AG20443 (cell line): ENCODE measurements around the gene GRIN1.
A peak's percentile ranks its signal among the peaks of the same experiment; 100 is the strongest.

Experiments
- DNase-seq: peaks from one replicate; pipeline ENCODE4 v3.0.0; 2012; ENCODE audit warnings: low spot score, mixed read lengths

Gene GRIN1

DNA sequence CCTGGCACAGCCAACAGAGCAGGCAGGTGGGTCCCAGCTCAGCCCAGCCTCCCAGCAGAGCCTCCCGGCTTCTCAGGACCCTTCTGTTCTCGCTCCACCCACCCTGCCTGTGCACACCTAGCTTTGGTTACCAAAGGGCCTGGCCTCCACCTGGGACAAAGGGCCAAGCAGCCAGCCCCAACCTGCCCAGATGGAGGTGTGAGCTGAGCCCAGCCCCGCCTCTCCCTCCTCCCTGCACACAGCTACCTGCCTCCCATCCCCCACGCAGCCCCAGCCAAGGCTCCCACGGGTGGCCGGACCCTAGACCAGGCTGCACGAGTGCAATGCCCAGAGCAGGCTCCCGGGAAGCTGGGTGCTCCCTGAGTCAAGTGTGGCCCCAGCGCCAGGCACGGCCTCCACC lies 56.0 kb downstream of the GRIN1 start:
- no peak for DNase-seq

DNA sequence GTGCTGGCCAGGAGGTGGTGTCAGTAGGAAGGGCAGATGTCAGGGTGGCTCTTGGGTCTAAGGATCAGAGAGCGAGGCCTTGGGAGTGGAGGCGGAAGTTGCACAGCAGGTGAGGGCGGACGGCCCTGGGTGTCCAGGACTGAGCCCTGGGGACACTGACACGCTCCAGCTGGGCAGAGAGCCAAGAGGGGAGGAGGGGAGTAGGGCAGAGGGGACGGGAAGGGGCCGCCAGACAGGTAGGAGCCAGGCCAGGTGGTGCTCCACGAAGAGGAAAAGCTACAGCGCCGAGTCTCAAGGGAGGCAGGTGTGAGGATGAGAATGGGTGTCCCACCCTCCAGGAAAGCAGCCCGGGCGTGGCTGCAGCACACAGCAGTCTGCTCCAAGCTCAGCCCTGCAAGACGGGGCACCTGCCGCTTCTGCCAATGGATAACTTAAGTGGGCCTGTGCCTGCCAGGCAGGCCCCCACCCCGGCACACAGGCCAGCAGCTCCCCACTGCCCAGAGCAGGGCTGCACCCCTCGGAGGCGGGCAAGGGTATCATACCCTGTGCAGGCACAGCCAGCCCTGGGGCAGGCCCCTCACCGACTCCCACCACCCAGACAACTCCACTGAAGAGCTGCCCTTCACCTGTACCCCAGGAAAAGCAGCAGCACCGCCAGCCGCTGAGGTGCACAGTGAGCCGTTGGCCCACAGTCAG lies 56.7 kb downstream of the GRIN1 start:
- no peak for DNase-seq

DNA sequence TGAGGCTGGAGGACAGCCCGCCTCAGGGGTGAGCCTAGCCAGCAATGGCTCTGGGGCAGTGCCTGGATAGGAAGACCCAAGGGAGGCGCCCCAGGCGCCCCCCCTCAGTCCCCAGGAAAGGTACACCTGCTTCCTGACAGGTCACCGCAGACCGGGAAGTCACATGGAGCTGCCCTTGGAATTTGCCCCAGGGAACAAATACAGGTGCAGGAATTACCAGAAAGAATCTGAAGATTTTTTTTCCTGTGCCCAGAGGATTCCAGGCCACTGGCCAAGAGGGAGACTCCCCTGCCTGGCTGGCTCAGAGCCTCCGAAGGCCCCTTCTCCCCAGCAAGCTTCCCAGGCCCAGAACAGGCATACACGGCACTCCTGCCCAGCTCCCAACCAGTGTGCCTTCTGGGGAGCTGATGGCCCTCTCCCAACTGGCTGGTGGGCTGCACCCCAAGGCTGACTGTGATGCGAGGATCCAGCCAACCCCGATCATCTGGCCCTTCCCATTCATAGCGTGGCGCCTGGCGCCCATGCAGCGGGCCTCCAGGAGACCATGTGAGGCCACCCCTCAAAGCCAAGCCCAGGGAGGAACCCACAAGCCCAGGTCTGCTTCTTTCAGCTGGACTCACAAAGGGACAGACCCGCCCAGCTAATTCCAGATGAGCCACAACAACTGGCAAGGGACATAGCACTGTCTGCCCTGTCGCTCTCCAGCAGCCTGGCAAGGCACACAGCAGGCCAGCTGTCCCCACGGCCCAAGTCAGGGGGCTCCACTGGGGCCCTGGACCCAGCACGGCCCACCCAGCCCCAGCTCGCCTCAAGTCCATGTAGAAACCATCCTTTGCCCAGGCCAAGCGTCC lies 59.3 kb downstream of the GRIN1 start:
- no peak for DNase-seq

DNA sequence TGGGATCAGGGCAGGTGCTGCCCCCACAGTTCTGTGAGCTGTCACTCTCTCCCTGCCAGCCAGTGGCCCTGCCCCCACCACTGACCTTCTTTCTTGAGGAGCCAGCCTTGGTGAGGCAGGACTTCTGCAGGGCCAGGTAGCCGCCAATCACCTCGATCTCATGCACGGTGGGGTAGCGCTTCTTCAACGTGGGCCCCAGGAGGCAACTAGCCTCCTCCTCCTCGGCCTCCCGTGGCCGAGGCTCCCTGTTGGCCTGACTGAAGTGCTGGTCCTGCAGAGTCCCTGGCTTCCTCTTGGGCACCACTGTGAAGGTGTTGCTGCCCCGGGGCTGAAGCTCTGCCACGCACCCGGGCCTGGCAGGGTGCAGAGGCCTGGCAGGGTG lies 59.9 kb downstream of the GRIN1 start:
- no peak for DNase-seq

DNA sequence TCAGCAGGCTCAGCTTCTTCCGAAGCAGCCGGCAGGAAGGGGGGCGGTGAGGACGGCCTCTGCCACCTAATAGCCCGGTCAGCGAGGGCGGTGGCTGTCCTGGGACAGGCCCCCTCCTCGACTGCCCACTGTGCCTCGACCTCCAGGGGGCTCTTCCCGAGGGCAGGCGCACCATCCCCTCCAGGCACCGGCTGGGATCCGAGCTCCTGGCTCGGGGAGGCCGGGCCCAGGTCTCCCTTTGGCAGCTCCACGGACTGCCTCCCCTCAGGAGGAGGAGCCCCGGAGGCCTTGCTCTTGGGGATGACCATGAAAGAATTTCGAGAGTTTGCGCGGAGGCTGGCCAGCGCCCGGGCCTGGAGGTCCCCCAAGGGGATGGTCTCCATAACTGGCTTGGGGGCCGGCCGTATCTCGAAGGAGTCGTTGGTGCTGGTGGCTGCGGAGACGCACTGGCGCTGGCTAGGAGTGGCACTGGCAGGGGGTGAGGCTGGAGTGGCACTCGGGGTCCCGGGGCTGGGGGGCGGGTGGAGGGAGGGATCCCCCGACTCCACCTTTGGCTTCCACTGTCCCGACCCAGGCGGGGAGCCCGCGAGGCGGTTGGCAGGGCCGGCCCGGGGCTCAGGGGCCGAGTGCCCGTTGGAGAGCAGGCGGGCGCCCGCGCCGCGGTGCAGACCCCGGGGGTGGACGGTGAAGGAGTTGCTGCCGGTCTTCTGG lies 60.6 kb downstream of the GRIN1 start:
- DNase-seq: no peak

DNA sequence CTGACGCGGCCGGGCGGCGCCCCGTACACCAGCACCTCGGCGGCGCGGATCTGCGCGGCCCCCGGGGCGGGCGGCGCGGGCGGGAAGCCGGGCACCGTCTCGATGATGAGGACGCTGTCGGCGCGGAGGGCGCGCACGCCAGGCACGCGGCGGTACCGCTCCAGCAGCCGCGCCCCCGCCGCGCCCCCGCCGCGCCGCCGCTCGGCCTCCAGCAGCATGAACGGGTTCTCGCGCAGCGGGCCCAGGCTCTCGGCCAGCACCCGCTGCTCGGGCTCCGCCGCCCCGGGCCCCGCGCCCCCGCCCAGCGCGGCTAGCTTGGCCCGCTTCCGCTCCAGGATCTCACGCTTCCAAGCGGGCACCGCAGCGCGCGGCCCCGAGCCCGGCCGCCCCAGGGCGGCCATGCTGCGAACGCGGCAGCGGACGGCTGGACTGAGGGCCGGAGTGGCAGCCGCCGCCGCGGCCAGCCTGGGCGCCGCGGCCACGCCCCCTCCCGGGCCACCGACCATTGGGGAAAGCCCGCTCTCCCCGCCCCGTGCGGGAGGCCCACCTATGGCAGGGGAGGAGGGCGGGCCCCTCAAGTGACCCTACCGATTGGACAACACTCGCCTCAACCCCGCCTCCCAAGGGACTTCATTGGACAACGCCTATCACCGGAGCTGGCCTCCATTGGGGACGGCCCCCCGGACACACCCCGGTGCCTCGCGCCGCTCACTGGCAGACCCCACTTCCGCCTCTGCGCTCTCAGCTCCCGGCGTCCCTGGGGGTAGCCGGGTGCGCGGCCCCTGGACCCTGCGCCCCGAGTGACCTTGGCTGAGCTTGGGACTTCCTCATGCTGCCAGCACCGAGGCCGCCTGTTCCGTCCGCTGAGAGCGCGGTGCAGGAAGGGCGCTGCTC lies 61.6 kb downstream of the GRIN1 start, which contains the start of gene TPRN:
TPRN (minus strand) TSS at position 431 of the 894 bp plus-strand sequence; CDS start at position 401, 30 bp downstream.
- DNase-seq: peak; percentile 100

DNA sequence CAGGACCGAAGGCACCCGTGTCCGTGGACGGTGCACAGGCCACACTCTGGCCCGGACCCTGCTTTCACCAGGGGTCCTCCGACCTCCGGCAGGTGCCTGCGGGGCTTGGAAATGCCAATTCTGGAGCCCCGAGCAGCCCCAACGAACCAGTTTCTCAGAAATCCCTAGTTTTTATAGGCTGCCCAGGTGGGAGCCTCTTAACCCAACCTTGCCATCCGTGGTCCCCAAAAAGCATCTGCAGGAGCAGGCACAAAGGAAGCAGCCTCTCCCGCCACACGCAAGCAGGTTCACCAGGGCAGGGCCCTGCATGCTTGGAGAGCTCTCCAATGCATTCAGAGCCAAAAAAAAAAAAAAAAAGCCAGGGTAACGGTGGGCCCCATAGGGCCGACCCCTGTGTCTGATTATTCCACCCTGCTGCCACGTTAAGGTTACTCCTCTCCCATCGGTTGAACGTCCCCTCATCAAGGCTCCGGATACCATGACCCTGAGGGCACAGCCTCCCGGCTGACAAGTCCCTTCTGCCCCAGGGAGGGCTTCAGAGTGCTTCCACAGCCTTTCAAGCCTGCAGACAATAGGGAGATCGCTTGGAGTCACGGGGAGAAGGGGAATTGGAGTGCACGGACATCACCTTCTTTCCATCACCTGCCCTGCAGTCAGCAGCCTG lies 62.4 kb downstream of the GRIN1 start:
- no peak for DNase-seq

DNA sequence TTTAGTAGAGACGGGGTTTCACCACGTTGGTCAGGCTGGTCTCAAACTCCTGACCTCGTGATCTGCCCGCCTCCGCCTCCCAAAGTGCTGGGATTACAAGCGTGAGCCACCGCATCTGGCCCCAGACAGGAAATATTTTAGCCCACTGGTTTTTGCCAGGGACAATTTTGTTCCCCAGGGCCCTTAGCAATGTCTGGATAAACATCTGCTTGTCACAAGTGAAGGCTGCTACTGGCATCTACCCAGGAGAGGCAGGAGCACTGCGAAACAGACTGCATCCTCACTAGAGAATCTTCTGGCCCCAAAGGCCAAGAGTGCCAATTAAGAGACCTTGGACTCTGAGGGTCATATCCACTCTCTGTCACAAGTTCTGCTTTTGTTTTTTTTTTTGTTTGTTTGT lies 64.0 kb downstream of the GRIN1 start:
- no peak for DNase-seq

DNA sequence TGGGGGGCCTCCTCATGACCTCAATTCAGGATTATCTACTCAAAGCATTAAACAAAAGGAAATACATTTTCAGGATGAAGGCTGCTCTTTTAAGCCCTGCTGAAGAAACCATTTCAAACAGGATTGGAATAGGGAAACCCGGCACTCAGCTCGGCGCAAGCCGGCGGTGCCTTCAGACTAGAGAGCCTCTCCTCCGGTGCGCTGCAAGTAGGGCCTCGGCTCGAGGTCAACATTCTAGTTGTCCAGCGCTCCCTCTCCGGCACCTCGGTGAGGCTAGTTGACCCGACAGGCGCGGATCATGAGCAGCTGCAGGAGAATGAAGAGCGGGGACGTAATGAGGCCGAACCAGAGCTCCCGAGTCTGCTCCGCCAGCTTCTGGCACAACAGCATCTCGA lies 65.8 kb downstream of the GRIN1 start:
- DNase-seq: no peak

DNA sequence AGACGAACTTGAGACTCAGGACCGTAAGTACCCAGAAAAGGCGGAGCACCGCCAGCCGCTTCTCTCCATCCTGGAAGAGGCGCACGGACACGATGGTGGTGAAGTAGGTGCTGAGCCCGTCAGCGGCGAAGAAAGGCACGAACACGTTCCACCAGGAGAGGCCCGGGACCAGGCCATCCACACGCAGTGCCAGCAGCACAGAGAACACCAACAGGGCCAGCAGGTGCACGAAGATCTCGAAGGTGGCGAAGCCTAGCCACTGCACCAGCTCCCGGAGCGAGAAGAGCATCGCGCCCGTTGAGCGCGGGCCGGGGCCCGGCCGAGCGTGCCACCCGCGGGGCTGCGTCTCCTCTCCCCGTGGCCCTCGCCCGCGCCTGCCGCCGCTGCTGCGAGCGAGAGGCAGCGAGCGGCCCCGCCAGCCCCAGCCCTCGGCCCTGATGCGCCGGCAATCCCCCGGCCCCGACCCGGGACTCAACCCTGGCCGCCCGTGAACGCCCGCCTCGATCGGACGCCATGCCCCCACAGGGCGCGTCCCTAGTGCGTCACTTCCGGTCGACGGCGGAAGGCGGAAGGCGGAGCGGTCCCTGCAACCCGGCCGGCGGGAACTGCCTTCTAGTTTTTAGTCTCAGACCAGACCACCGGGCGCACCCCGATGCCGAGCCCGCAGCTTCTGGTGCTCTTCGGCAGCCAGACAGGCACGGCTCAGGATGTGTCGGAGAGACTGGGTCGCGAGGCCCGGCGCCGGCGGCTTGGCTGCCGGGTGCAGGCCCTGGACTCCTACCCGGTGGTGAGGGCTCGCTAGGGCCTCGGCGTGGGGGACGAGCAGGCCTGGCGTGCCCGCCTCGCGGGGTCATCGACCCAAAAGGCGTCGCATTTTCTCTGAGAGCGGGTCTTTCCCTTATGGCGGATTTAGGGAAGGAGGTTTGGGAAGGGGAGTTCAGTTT lies 66.4 kb downstream of the GRIN1 start, which contains the start of the genes NDOR1 and TMEM203:
NDOR1 (plus strand) TSS at position 575 of the 944 bp plus-strand sequence; CDS start at position 653, 78 bp downstream.
TMEM203 (minus strand) TSS at position 523 of the 944 bp plus-strand sequence; CDS start at position 289, 234 bp downstream.
- DNase-seq: peak; percentile 96

DNA sequence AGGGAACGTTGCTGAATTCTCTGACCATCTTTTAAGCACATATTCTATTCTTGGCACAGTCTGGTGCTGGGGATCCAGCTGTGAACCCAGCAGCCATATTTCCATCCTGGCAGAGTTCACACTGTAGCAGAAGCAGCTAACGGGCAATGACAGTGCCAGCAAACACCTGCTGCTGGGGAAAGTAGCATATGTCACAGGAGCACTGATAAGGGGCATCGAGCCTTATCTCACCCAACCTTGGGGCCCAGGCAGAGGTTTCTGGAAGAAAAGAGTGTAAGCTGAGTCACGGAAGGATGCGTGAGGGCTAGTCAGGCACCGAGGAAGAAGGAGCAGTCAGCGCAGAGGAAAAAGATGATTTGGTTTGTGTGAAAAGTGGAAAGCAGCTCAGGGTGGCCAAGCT lies 67.6 kb downstream of the GRIN1 start:
- DNase-seq: no peak

DNA sequence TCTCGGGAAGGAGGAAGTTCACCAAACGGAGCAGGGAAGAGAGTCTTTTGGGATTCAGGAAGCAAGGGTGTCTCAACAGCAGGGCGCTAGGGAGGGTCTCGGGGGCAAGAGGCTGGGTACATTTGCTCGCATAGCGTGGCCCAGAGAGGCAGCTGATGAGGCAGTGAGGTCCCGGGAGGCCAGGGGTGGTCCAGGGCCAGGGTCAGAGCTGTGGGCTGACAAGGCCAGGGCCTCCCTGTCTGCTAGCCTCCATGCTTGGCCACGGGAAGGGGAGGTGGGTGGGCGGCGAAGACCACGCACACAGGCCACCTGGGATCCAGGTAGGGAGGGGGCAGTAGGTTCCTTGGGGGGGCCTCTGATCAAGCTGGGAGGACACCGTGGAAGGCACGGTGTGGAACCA lies 72.6 kb downstream of the GRIN1 start:
- DNase-seq: no peak

DNA sequence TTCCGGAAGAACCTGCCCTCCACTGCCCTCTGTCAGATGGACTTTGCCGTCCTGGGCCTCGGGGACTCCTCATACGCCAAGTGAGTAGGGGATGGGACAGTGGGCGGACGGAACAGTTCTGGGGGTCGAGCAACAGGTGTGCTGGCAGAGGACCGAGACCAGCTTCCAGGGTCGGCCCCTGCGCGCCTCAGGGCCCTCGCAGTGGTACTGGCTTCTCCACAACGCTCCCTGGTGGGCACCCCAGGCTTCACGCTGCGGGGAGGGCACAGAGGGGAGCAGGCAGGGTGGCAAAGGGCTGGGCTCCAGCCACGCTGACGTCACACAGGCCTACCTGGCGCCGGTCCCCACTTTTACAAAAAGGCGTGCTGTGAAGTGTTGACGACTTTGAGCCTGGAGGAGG lies 73.6 kb downstream of the GRIN1 start:
- DNase-seq: no peak

DNA sequence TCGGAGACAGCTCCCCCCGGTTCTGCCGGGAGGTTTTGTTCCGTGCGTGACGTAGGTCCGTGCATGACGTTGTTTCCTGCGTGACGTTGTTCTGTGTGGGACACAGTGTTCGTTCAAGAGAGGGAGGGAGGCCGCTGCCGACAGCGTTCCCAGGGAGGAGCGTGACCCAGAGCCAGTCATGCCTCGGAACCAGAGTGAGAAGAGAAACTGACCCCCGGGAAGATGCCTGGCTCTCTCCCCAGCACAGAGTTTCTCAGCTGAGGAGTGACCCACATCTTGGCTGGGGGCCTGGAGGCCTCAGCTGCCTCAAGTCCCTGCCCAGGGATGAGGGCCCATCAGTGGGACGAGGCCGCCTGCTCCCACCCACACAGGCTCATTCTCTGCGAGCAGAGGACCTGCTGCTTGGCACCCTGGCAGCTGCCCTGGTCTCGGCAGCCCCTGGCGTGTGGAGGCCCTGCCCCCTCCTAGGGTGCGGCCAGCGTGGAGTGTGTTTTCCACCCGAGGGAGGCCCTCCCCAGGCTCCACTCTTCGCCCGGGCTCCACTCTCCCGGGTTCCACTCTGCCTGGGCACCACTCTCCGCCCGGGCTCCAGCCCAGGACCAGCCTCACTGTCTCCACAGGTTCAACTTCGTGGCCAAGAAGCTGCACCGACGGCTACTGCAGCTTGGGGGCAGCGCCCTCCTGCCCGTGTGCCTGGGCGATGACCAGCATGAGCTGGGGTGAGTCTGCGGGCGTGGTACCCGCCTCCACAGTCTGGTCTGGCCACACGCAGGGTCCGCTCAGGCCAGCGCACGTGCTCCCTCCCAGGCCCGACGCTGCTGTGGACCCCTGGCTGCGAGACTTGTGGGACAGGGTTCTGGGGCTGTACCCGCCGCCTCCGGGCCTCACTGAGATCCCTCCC lies 74.5 kb downstream of the GRIN1 start:
- peak; percentile 18 for DNase-seq

DNA sequence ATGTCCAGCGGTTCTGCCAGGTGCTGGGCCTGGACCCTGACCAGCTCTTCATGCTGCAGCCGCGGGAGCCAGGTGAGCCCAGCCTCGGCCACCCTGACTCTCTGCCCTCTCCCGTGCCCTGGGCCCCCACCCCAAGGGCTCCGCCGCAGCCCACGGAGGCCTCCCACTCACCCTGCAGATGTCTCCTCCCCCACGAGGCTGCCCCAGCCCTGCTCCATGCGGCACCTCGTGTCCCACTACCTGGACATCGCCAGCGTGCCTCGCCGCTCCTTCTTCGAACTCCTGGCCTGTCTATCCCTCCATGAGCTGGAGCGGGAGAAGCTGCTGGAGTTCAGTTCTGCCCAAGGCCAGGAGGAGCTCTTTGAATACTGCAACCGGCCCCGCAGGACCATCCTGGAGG lies 75.7 kb downstream of the GRIN1 start:
- DNase-seq: no peak

DNA sequence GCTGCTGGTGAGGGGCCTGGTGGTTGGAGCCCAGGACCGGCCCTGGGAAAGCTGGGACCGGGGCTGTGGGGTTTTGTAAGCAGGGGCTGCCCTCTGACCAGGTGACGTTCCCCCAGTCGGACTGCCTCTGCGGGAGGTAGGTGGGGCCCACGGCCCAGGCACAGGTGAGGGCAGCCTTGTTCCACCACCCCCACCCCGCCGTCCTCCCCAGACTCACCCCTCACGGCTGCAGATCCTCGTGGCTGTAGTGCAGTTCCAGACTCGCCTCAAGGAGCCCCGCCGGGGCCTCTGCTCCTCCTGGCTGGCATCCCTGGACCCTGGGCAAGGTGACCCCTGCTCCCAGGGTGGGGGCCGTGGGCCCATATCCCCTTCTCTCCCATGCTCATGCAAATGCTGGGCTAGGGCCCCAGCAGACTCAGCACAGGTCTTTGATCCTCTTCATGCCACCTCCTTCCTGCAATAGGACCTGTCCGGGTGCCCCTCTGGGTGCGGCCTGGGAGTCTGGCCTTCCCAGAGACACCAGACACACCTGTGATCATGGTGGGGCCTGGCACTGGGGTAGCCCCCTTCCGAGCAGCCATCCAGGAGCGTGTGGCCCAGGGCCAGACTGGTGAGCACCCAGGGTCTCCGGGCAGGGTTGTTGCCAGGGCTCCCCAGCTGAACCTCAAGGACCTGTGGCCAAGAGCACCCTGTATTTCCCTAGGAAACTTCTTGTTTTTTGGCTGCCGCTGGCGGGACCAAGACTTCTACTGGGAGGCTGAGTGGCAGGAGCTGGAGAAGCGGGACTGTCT lies 76.4 kb downstream of the GRIN1 start:
- DNase-seq: no peak

DNA sequence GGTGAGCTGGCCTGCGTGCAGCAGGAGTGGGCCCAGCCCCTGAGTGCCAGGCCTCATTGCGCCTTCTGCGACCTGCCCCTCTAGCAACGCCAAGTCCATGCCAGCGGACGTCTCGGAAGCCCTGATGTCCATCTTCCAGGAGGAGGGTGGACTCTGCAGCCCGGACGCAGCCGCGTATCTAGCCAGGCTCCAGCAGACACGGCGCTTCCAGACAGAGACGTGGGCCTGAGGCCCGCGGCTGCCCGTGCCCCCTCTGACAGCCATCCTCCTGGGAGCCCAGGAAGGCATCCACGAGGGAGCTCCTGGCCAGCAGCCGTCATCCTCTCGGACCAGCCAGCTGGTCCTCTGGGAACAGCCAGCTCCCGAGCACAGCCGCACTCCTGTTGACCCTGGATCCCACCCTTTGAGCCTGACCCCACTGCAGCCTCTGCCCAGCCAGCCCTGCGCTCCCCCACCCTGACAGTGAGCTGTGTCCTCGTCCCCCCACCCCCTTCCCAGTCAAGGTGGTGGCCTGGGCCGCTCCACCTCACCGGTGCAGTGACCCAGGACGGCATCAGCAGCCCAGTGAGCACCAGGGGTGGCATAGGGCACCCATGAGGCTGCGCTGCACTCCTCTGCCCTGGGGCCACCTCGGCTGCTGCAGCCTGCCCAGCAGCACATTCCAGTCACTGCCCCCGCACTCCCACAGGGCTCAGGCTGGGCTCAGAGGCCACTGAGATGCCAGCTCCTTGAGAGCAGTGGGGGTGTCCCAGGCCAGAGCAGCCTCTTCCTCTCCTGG lies 77.4 kb downstream of the GRIN1 start:
- DNase-seq: no peak
